ENCODE data around the gene MOB2. TPM values are rescaled to one million over a fixed set of nuclear protein-coding genes. Genes with fewer than 3 reads are reported as not detected.

MOB2 gene
- total and polyA plus RNA-seq, 9 of the 15 experiments (the other 6 are each of a cell fraction or from before 2014, with no cell fraction given), result 0.17 to 36.8 (median 19.2) TPM

DNA sequence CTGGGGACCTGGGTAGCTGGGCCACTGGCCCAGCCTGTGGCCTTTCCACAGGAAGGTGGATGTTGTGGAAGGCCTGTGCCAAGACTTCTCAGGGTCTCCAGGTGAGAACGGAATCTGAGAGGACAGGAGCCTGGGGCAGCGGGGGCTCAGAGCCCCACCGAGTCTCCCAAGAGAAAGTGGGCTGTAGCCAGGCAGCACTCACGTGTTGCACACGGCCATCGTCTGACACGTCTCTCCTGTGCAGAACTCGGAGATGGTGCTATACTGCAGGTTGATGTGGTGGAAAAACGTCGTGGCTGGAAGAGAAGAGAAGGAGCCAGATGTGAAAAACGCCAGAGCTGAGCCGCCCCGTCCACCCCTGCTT lies 6.4 kb downstream of the MOB2 start:
- ATAC-seq, result no peak
- in situ Hi-C loops (cut with MboI) (no loop called here), intact Hi-C loops (cut with micrococcal nuclease) (no loop called here)
- H3K4me3 ChIP-seq, result no peak overlapping the region
- no peaks in the 10 kb centered on the region for H3K79me2 ChIP-seq (ENCODE audit: control insufficient read depth, insufficient read depth, low read length)
- H3K36me3 ChIP-seq (ENCODE audit: control insufficient read depth, insufficient read depth, low read length), result peaks cover 9% of the 10 kb centered on the region; the same call in 1 of the 3 replicates
- no peaks in the 10 kb centered on the region for H3K9me3 ChIP-seq (replicated peaks; ENCODE audit: control insufficient read depth, insufficient read depth, low read depth, low read length)
- BruUV-seq (replicated peaks), result no TSS peak
- H3K9ac ChIP-seq (ENCODE audit: insufficient read depth in 1 of 2, low read depth in 2 of 2, low read length in 2 of 2), result no peak overlapping the region
- H3K4me2 ChIP-seq (ENCODE audit: insufficient read depth, low read length), result no peak overlapping the region
- 81% methylated on average over 13 of the region's 13 CpGs for WGBS (ENCODE audit: insufficient coverage, low coverage, missing lambda C conversion rate)
- no peaks in the 10 kb centered on the region for H3K27me3 ChIP-seq (ENCODE audit: control insufficient read depth in 2 of 2, insufficient read depth in 2 of 2, low read length in 2 of 2)
- H3K4me1 ChIP-seq (replicated peaks in 1 of 2; ENCODE audit: control insufficient read depth in 2 of 2, insufficient read depth in 2 of 2, low read length in 2 of 2), result peaks cover 0 to 23% of the 10 kb centered on the region in 2 experiments; a peak in 2 of 5 replicates
- no peaks in the 10 kb centered on the region for H3K9me1 ChIP-seq (ENCODE audit: control insufficient read depth, insufficient read depth, low read length)
- ChIA-PET POLR2A (interaction anchor here (0.6 to 1.1 kb wide), 2 partner anchors 13 to 261 kb away, joined by 3 to 4 read pairs; no protein-coding TSS in a partner anchor), CTCF (ENCODE audit: low intra/inter-chr PET ratio) (no interaction called here)
- H4K20me1 ChIP-seq (replicated peaks; ENCODE audit: control insufficient read depth, insufficient read depth, low read length), result peaks cover 24% of the 10 kb centered on the region
- no peak overlapping the region for H3K27ac ChIP-seq (ENCODE audit: extremely low read depth, low read depth, low read length)
- no peak for TF ChIP-seq KAT7 (CRISPR knock-in tag; IDR thresholded peaks at IDR 0.05; ENCODE audit: borderline replicate concordance)
- TF ChIP-seq KLF13 (tag; IDR thresholded peaks at IDR 0.05; ENCODE audit: borderline replicate concordance, low read depth), result no peak
- no peak for TF ChIP-seq ZNF3 (CRISPR knock-in tag; IDR thresholded peaks at IDR 0.05)
- TF ChIP-seq NEUROD1 (IDR thresholded peaks at IDR 0.05; ENCODE audit: borderline replicate concordance, low read depth, low read length, partially characterized antibody), result no peak
- TF ChIP-seq CEBPB (tag; IDR thresholded peaks at IDR 0.05), result no peak
- TF ChIP-seq ZNF197 (CRISPR knock-in tag; IDR thresholded peaks at IDR 0.05; ENCODE audit: low read depth), result no peak
- TF ChIP-seq PTBP1 (IDR thresholded peaks at IDR 0.05; ENCODE audit: low read depth, low read length), result no peak
- no peak for TF ChIP-seq BHLHE40 (IDR thresholded peaks at IDR 0.05; ENCODE audit: low read length)
- H2AFZ ChIP-seq (ENCODE audit: low read depth, low read length), result no peak overlapping the region
- DNase-seq (ENCODE audit: extremely low read depth in 1 of 4, low spot score in 3 of 4), result no peak
- no peak for FAIRE-seq
